ENCODE results near the gene PARK7.

DNA sequence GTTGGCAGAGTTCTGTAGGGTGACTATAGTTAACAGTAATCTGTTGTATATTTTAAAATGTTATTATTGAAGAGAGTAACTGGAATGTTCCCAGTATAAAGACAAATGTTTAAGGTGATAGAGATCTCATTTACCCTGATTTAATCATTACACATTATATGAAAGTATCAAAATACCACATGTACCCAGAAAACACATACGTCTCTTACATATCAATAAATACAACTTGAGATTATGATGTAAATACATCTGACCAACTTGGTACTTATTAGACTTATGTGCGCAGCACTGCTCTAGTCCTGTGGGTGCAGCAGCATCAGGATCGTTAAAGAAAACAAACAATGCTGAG lies 670 bp upstream of the PARK7 start:
- TF ChIP-seq, protein P1, sequence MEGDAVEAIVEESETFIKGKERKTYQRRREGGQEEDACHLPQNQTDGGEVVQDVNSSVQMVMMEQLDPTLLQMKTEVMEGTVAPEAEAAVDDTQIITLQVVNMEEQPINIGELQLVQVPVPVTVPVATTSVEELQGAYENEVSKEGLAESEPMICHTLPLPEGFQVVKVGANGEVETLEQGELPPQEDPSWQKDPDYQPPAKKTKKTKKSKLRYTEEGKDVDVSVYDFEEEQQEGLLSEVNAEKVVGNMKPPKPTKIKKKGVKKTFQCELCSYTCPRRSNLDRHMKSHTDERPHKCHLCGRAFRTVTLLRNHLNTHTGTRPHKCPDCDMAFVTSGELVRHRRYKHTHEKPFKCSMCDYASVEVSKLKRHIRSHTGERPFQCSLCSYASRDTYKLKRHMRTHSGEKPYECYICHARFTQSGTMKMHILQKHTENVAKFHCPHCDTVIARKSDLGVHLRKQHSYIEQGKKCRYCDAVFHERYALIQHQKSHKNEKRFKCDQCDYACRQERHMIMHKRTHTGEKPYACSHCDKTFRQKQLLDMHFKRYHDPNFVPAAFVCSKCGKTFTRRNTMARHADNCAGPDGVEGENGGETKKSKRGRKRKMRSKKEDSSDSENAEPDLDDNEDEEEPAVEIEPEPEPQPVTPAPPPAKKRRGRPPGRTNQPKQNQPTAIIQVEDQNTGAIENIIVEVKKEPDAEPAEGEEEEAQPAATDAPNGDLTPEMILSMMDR (IDR thresholded peaks at IDR 0.05 in 4 of 5, conservative IDR thresholded peaks at IDR 0.05 in 1 of 5): no peak
- TF ChIP-seq POLR2A (IDR thresholded peaks at IDR 0.05): no peak

Data from gastrocnemius medialis (tissue), 4 donors.